HG02623 (cell line): ENCODE measurements around the gene NEXN.

ENCODE experiments used
- ATAC-seq: cut with Tn5 transposase; IDR thresholded peaks from one replicate; pipeline ENCODE4 v1.9.1; 2021; ENCODE audit warnings: moderate library complexity; ENCODE audit not compliant: unreplicated experiment

Gene NEXN

GRCh38 chr1:77888081-77888780, at the start of gene NEXN:
TSS of gene NEXN (plus strand) at chr1:77888624. CDS start at chr1:77916107, 27,483 bp downstream.
- peak; percentile 26 for ATAC-seq

GRCh38 chr1:77841574-77841973, 46.9 kb upstream of the NEXN start:
- no peak for ATAC-seq

- ATAC-seq, result no peak
Measured at GRCh38 chr1:77845951-77846350, 42.5 kb upstream of the NEXN start.

GRCh38 chr1:77846966-77847365, 41.5 kb upstream of the NEXN start:
- no peak for ATAC-seq

- no peak for ATAC-seq
Measured at GRCh38 chr1:77847621-77848080, 40.8 kb upstream of the NEXN start.

- no peak for ATAC-seq
Measured at GRCh38 chr1:77850082-77850481, 38.3 kb upstream of the NEXN start.

GRCh38 chr1:77857552-77857951, 30.9 kb upstream of the NEXN start:
- ATAC-seq, result no peak

- ATAC-seq, result no peak
Measured at GRCh38 chr1:77858725-77859124, 29.7 kb upstream of the NEXN start.

- no peak for ATAC-seq
Measured at GRCh38 chr1:77859248-77859647, 29.2 kb upstream of the NEXN start.

GRCh38 chr1:77866296-77866695, 22.1 kb upstream of the NEXN start:
- no peak for ATAC-seq

GRCh38 chr1:77872645-77873044, 15.8 kb upstream of the NEXN start:
- no peak for ATAC-seq

- ATAC-seq, result no peak
Measured at GRCh38 chr1:77873461-77873860, 15.0 kb upstream of the NEXN start.

- ATAC-seq, result no peak
Measured at GRCh38 chr1:77874804-77875445, 13.5 kb upstream of the NEXN start.

- no peak for ATAC-seq
Measured at GRCh38 chr1:77876884-77877283, 11.5 kb upstream of the NEXN start.

GRCh38 chr1:77881061-77881460, 7.4 kb upstream of the NEXN start:
- ATAC-seq, result no peak

GRCh38 chr1:77882411-77882810, 6.0 kb upstream of the NEXN start:
- ATAC-seq, result no peak

GRCh38 chr1:77888781-77889642, 588 bp downstream of the NEXN start:
- peak; percentile 57 for ATAC-seq

GRCh38 chr1:77889671-77890070, 1.2 kb downstream of the NEXN start:
- ATAC-seq, result no peak

GRCh38 chr1:77891200-77891599, 2.8 kb downstream of the NEXN start:
- no peak for ATAC-seq

GRCh38 chr1:77899647-77900320, 11.4 kb downstream of the NEXN start:
- ATAC-seq, result no peak

GRCh38 chr1:77900687-77901293, 12.4 kb downstream of the NEXN start:
- no peak for ATAC-seq
